C4-2B (cell line): Measurements from ENCODE around the gene PXDC1.

Experiments
- CTCF ChIP-seq: fragments of 450-650 bp; conservative IDR thresholded peaks from 2 replicates; pipeline ENCODE4 v1.5.1; 2017; ENCODE audit warnings: mild to moderate bottlenecking
- ZFX ChIP-seq: fragments of 450-650 bp; IDR thresholded peaks from 2 replicates; pipeline ENCODE4 v1.6.1; 2017

GRCh38 chr6:3699231-3699630 is 52.3 kb downstream of the PXDC1 start:
- TF ChIP-seq CTCF, result no peak
- no peak for TF ChIP-seq ZFX
